ENCODE results near the gene NDRG3. TPM values are rescaled to one million over a fixed set of nuclear protein-coding genes. Genes with fewer than 3 reads are reported as not detected.

The NDRG3 gene
- total RNA-seq, 1 donor from 2014 or later = 33.1 TPM

DNA sequence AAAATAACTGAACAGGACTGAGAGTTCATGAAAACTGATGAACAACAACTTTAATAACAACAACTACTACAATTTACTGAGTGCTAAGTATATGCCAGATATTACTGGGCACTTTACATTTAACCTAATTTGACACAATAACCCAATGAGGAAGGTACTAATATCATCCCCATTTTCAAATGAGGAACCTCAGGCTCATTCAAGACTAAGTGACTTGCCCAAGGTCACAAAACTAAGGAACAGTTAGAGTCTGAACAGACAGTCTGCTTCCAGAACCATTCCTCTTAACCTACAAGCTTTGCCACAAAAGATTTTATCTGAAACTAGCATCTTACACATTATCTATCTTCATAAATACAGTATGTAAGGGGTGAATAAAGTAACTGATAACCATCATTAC lies 10.6 kb upstream of the NDRG3 start:
- H3K9me3 ChIP-seq (ENCODE audit: insufficient read depth, low read depth, low read length) = no peaks in the 10 kb centered on the region
- no peak overlapping the region for H3K9ac ChIP-seq (ENCODE audit: low read length)
- H2AFZ ChIP-seq (ENCODE audit: low read depth, low read length) = no peak overlapping the region
- Mint-ChIP-seq H3K4me3 (ENCODE audit: unreplicated experiment) (no peak overlapping the region), H3K36me3 (ENCODE audit: low read depth, unreplicated experiment) (peaks cover 2% of the 10 kb centered on the region), H3K27ac (ENCODE audit: unreplicated experiment) (no peak overlapping the region), H3K27me3 (ENCODE audit: low read depth, unreplicated experiment) (no peaks in the 10 kb centered on the region), H3K4me1 (ENCODE audit: low read depth, unreplicated experiment) (peaks cover 7% of the 10 kb centered on the region), H3K9me3 (ENCODE audit: unreplicated experiment) (no peaks in the 10 kb centered on the region)
- H3K27ac ChIP-seq (ENCODE audit: low read depth, low read length) = no peak overlapping the region
- no peaks in the 10 kb centered on the region for H3K27me3 ChIP-seq (ENCODE audit: insufficient read depth, low read length)
- H3K4me1 ChIP-seq (ENCODE audit: insufficient read depth, low read length) = no peaks in the 10 kb centered on the region
- no peak overlapping the region for H3K4me3 ChIP-seq (ENCODE audit: insufficient read depth, low read depth, low read length)
- TF ChIP-seq EZH2 (IDR thresholded peaks at IDR 0.05; ENCODE audit: insufficient read depth, low read length) = no peak
- TF ChIP-seq, protein P1, sequence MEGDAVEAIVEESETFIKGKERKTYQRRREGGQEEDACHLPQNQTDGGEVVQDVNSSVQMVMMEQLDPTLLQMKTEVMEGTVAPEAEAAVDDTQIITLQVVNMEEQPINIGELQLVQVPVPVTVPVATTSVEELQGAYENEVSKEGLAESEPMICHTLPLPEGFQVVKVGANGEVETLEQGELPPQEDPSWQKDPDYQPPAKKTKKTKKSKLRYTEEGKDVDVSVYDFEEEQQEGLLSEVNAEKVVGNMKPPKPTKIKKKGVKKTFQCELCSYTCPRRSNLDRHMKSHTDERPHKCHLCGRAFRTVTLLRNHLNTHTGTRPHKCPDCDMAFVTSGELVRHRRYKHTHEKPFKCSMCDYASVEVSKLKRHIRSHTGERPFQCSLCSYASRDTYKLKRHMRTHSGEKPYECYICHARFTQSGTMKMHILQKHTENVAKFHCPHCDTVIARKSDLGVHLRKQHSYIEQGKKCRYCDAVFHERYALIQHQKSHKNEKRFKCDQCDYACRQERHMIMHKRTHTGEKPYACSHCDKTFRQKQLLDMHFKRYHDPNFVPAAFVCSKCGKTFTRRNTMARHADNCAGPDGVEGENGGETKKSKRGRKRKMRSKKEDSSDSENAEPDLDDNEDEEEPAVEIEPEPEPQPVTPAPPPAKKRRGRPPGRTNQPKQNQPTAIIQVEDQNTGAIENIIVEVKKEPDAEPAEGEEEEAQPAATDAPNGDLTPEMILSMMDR (IDR thresholded peaks at IDR 0.05; ENCODE audit: insufficient read depth, low read depth, low read length) = no peak
- H3K36me3 ChIP-seq (ENCODE audit: insufficient read depth, low read length) = peaks cover 13% of the 10 kb centered on the region
- FAIRE-seq = no peak
- no peak for DNase-seq (ENCODE audit: low read depth)
- H3K4me2 ChIP-seq (ENCODE audit: low read length) = no peak overlapping the region
- no peaks in the 10 kb centered on the region for H3K79me2 ChIP-seq (ENCODE audit: insufficient read depth, low read length)
- H4K20me1 ChIP-seq (ENCODE audit: insufficient read depth, low read length) = no peaks in the 10 kb centered on the region

DNA sequence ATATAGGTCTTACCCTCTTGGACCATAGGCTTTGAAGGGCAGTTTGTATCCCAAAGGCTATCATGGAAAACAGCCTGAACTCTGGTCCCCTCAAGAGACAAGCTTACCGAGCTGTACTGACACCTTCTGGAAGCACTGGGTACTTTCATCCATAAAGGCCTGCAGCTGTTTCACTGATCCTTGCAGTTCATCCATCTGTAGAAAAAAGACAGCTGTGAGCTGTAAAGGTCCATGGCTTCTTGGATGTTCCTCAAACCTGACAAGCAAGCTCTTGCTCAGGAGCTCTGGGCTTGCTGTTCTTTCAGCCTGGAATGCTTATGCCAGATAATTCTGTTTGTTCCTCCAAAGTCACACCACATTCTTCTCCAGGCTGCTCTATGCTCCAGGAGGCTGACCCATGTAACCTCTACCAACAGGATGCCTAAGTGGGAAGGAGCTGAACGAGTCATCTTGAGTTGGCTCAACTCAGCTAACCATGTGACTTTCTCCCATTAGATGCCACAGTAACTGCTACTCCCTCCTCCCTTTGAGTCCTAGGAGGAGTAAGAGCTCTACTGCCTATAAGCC lies 8.8 kb upstream of the NDRG3 start:
- H2AFZ ChIP-seq (ENCODE audit: low read depth, low read length) = no peak overlapping the region
- H3K4me1 Mint-ChIP-seq (ENCODE audit: low read depth, unreplicated experiment) = peaks cover 7% of the 10 kb centered on the region
- no peak overlapping the region for H3K4me2 ChIP-seq (ENCODE audit: low read length)
- no peaks in the 10 kb centered on the region for H4K20me1 ChIP-seq (ENCODE audit: insufficient read depth, low read length)
- FAIRE-seq (no peak), DNase-seq (ENCODE audit: low read depth) (peak; percentile 48)
- no peaks in the 10 kb centered on the region for H3K27me3 ChIP-seq (ENCODE audit: insufficient read depth, low read length)
- peaks cover 2% of the 10 kb centered on the region for H3K36me3 Mint-ChIP-seq (ENCODE audit: low read depth, unreplicated experiment)
- no peaks in the 10 kb centered on the region for H3K27me3 Mint-ChIP-seq (ENCODE audit: low read depth, unreplicated experiment)
- no peaks in the 10 kb centered on the region for H3K9me3 Mint-ChIP-seq (ENCODE audit: unreplicated experiment)
- H3K9me3 ChIP-seq (ENCODE audit: insufficient read depth, low read depth, low read length) = no peaks in the 10 kb centered on the region
- no peak overlapping the region for H3K4me3 ChIP-seq (ENCODE audit: insufficient read depth, low read depth, low read length)
- TF ChIP-seq, protein P1 (IDR thresholded peaks at IDR 0.05; ENCODE audit: insufficient read depth, low read depth, low read length) = peak; percentile 77
- TF ChIP-seq EZH2 (IDR thresholded peaks at IDR 0.05; ENCODE audit: insufficient read depth, low read length) = no peak
- no peak overlapping the region for H3K27ac ChIP-seq (ENCODE audit: low read depth, low read length)
- no peaks in the 10 kb centered on the region for H3K79me2 ChIP-seq (ENCODE audit: insufficient read depth, low read length)
- H3K4me3 Mint-ChIP-seq (ENCODE audit: unreplicated experiment) = no peak overlapping the region
- H3K27ac Mint-ChIP-seq (ENCODE audit: unreplicated experiment) = peak overlapping the region; percentile 58
- H3K9ac ChIP-seq (ENCODE audit: low read length) = no peak overlapping the region
- peaks cover 13% of the 10 kb centered on the region for H3K36me3 ChIP-seq (ENCODE audit: insufficient read depth, low read length)
- H3K4me1 ChIP-seq (ENCODE audit: insufficient read depth, low read length) = no peaks in the 10 kb centered on the region

DNA sequence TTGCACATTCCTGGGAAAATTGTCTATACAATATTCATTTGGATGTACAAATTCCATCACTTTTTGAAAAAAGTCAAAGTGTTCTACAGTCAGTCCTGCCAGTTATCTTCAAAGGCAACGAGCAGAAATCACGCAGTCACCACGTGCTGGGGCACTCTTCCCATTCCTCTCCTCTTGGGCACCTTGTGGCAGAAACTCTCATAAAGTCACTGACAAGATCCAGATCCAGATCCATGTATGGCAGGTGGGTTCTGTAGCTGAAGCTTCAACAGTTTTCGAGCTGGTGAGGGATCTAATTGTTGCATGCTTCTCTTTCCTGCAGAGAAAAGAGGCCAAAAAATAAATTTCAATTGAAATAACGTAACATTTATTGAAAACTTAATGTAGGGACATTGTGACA lies 6.7 kb upstream of the NDRG3 start:
- Mint-ChIP-seq H3K27ac (ENCODE audit: unreplicated experiment) (no peak overlapping the region), H3K9me3 (ENCODE audit: unreplicated experiment) (no peaks in the 10 kb centered on the region), H3K4me1 (ENCODE audit: low read depth, unreplicated experiment) (peaks cover 7% of the 10 kb centered on the region), H3K27me3 (ENCODE audit: low read depth, unreplicated experiment) (no peaks in the 10 kb centered on the region), H3K4me3 (ENCODE audit: unreplicated experiment) (no peak overlapping the region), H3K36me3 (ENCODE audit: low read depth, unreplicated experiment) (peaks cover 2% of the 10 kb centered on the region)
- FAIRE-seq = no peak
- Histone ChIP-seq H3K9me3 (ENCODE audit: insufficient read depth, low read depth, low read length) (no peaks in the 10 kb centered on the region), H3K27me3 (ENCODE audit: insufficient read depth, low read length) (no peaks in the 10 kb centered on the region), H4K20me1 (ENCODE audit: insufficient read depth, low read length) (no peaks in the 10 kb centered on the region), H3K79me2 (ENCODE audit: insufficient read depth, low read length) (no peaks in the 10 kb centered on the region), H3K27ac (ENCODE audit: low read depth, low read length) (no peak overlapping the region), H3K9ac (ENCODE audit: low read length) (no peak overlapping the region), H3K4me3 (ENCODE audit: insufficient read depth, low read depth, low read length) (no peak overlapping the region), H3K4me2 (ENCODE audit: low read length) (no peak overlapping the region), H2AFZ (ENCODE audit: low read depth, low read length) (no peak overlapping the region), H3K4me1 (ENCODE audit: insufficient read depth, low read length) (no peaks in the 10 kb centered on the region), H3K36me3 (ENCODE audit: insufficient read depth, low read length) (peaks cover 11% of the 10 kb centered on the region)
- no peak for DNase-seq (ENCODE audit: low read depth)
- TF ChIP-seq, protein P1 (IDR thresholded peaks at IDR 0.05; ENCODE audit: insufficient read depth, low read depth, low read length) = no peak
- no peak for TF ChIP-seq EZH2 (IDR thresholded peaks at IDR 0.05; ENCODE audit: insufficient read depth, low read length)

Data from astrocyte (in vitro differentiated cells and primary cell).